NCI-H2227 treated with DMSO at 0.1 percent for 48 hours (cell line): ENCODE results near the gene USP3.

Experiments
- DNase-seq: peaks from one replicate; lab custom pipeline; 2025; lab: John Stamatoyannopoulos, UW

Gene USP3

DNA sequence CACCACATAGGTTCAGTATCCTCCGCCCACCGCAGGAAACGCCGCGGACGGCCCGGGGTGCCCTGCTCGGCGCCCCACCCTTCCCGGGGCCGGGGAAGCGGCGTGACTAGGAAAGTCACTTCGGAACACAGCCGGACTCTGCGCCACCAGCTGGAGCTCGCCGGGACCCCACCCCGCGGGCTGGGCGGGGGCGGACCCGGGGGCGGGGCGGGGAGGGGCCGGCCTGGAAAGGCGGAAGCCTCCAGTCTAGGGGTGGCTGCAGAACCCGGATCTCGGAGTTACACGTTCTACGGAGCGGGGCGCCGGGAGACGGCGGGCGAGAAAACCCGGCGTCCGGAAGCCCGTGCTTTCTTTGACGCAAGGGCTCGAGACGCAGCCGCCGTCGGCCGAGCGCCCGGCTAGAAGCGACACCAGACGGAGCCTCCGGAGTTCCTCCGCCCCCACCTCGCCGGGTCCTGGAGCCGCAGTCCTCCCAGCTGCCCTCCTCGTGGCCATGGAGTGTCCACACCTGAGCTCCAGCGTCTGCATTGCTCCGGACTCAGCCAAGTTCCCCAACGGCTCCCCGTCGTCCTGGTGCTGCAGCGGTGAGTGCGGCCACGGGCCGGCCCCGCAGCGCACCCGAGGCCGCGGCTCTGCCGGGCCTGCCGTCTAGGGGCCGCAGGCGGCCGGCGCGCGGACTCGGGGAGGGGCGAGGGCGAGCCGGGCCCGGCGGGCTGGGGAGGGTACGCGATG is at the start of gene USP3:
TSS of gene USP3 (plus strand) at position 347 of the 732 bp plus-strand sequence. CDS start at position 494, 147 bp downstream.
- DNase-seq = peak; percentile 85

DNA sequence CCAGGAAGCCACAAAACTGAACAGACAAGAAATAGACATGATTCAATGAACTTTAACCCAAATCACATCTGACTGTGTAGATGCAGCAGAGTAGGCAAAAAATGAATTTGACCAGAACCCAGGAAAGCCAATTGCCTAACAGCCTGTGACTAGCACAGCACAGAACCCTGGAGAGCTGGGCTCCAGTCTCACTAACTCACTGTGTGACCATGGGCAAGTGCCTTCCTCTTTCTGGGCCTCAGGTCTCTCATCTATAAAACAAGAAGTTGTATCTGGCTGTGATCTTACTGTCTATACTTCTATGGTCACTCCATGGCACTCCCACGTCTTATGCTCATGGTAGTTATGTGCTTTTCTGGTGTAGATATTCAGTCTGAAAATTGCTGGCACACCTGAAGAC is 48.1 kb upstream of the USP3 start:
- DNase-seq = no peak

DNA sequence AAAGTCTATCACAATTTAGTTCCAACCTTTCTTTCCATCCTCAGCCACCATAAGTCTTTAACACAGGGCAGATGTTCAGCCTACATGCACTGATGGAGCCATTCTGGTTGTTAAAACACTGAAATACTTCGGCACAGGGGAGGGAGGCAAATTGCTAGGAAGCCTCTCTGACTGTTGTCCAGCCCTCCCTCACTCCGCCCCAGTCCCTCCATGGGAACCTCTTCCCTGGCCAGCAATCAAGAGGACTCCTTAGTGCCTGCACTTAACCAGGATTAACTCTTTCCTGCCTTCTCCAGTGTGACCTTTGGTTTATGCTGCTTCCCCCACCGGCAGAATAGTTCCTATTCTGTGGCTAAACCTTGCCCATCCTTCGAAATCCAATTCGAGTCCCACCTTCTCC is 47.0 kb upstream of the USP3 start:
- DNase-seq = no peak

DNA sequence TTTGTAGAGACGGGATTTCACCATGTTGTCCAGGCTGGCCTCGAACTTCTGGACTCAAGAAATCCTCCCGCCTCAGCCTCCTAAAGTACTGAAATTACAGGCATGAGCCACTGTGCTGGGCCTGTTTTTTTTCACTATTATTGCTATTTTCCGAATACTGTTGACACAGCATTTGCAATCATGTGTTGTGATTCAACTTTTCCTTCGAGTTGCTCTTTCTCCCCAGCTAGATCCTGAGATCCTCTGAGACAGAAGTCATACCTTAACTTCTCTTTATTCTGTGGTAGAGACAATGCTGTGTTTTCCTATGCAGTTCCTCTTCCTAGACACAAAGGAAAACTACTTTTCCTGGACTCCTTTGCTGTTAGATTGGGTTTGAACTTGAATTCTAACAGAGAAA is 46.4 kb upstream of the USP3 start:
- DNase-seq = no peak

DNA sequence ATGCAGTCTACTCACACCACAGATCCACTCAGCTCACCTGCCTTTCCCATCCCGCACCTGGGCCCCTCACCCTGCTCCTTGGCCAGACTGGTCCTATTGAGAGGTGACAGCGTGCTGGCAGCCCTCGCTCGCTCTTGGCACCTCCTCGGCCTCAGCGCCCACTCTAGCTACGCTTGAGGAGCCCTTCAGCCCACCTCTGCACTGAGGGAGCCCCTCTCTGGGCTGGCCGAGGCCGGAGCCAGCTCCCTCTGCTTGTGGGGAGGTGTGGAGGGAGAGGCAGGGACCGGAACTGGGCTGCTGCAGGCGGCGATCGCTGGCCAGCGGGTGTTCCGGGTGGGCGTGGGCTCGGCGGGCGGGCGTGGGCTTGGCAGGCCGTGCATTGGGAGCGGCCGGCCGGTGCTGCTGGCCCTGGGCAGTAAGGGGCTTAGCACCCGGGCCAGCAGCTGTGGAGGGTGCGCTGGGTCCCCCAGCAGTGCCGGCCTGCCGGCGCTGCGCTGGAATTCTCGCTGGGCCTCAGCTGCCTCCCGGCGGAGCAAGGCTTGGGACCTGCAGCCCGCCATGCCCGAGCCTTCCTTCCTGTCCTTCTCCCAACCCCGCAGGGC is 45.5 kb upstream of the USP3 start:
- no peak for DNase-seq

- no peak for DNase-seq
Measured at GRCh38 chr15:63460210-63461155, 43.9 kb upstream of the USP3 start.

DNA sequence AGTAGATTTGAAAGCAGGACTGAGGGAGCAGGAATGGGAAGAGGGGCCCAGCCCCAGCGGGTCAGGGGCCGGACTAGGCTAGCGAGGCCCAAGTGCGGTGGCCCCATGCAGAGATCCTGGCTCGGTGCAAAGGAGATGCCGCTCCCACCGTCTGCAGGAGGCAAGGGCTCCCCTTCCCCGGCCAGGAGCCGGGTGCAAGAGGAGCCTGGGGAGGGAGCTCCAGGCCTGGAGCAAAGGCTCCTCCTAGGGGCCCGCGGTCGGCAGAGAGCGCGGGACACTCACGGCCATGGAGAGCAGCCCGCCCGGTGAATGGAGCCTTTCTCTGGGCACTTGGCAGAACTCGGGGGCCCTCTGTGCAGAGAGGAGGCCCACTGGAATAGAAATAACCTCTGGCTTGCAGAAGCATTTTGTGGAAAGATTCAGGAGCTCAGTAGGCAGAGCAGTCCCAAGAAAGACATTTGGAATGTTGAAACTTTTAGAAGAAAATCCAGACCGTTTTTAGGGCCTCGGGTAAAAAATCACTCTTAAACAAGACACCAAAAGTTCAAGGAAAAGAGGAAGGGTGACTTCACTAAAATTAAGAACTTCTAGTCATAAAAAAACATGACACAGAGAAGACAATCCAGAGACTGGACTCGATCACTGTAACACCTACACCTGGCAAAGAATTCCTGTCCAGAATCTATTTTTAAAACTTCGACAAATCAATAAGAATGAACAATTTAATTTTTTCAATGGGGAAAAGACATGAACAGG is 43.0 kb upstream of the USP3 start:
- no peak for DNase-seq

GRCh38 chr15:63462088-63462487 is 42.3 kb upstream of the USP3 start:
- no peak for DNase-seq

DNA sequence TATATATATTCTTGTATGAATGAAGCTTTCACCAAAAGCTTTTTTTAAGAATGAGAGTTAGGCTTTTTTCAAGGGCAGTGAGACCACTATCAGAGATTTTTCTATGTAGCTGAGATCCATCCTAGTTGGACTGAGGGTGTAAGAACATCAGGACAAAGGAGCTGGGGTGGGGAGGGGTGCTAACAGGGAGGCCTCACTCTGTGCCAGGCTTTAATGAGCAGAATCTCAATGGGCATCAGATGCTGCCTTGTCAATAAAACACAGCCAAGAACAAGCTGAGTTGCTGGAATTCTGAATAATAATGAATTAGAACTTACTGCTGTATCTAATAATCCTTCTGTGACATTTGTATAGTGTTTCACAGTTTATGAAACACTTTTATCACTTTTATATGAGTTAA is 41.4 kb upstream of the USP3 start:
- DNase-seq = no peak

DNA sequence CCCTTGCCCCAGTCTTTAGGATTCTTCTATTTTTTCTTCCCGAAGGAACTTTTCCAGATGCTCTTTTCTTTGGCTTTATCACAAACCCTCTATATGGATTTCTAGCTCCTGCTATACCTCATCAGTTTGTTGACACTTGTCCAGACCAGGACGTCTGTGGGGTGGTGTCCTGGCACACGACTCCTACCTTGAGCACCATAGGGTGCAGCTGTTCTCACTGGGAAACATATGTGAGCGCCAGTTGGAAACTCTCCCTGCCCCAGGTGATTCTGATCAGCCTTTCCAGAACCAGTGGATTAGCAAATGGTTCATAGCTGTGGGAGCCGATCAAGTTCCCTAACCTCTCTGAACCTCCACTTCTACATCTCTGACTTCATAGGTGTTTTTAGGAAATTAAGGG is 40.6 kb upstream of the USP3 start:
- no peak for DNase-seq

- DNase-seq = no peak
Measured at GRCh38 chr15:63465104-63465503, 39.3 kb upstream of the USP3 start.

- no peak for DNase-seq
Measured at GRCh38 chr15:63466378-63467192, 37.8 kb upstream of the USP3 start.

GRCh38 chr15:63469190-63469589 is 35.2 kb upstream of the USP3 start:
- no peak for DNase-seq

DNA sequence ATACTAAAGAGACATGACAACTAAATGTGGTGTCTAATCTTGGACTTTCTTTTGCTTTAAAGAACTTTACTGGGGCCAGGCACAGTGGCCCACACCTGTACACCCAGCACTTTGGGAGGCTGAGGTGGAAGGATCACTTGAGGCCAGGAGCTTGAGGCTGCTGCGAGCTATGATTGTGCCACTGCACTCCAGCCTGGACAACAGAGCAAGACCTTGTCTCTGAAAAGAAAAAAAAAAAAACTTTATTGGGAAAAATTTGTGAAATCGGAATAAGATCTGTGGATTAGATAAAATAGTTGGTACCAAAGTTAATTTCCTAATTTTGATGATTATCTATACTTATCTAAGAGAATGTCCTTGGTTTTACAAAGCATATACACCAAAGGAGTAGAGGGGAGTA is 34.4 kb upstream of the USP3 start:
- no peak for DNase-seq

DNA sequence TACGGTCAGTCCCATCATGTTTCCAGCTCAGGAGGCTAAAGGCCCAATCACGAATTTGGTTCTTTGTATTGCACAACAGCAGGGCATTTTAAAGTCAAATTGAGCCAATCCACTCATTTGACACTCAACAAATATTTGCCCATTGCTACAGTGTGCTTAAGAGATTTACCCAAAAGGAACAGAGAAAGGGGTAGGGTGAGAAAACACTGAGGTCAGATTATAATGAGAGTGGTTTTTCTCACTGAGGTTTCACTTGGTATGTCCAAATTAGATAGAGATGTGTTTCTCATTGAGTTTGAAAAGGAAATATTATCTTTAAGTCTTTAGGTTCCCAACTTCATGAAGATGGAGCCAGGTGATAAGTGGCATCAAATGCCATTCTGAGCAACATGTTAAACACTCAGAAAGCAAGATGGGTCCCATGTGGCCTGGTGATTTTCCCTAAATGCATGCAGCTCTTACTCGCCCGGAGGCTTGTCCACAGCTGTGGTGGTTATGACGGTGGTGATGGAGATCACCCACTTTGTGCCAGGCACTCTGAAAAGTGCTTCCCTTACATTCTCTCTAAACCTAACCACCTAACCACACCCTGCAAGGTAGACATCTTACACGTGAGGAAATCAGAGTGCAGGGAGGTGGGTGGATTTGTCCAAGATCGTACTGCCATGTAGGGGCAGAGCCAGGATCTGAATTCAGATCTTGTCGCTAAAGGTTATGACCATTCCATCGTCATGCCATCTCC is 31.2 kb upstream of the USP3 start:
- DNase-seq = no peak

DNA sequence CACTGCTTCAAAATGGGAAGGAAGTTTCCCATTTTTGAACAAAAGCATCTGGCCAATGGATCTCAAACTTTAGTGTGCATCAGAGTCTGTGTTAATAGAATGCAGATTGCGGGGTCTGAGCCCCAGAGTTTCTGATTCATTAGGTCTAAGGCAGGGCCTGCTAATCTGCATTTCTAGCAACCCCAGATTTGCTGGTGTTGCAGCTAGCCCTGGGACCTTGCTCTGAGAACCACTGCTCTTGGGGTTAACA is 30.7 kb upstream of the USP3 start:
- no peak for DNase-seq

DNA sequence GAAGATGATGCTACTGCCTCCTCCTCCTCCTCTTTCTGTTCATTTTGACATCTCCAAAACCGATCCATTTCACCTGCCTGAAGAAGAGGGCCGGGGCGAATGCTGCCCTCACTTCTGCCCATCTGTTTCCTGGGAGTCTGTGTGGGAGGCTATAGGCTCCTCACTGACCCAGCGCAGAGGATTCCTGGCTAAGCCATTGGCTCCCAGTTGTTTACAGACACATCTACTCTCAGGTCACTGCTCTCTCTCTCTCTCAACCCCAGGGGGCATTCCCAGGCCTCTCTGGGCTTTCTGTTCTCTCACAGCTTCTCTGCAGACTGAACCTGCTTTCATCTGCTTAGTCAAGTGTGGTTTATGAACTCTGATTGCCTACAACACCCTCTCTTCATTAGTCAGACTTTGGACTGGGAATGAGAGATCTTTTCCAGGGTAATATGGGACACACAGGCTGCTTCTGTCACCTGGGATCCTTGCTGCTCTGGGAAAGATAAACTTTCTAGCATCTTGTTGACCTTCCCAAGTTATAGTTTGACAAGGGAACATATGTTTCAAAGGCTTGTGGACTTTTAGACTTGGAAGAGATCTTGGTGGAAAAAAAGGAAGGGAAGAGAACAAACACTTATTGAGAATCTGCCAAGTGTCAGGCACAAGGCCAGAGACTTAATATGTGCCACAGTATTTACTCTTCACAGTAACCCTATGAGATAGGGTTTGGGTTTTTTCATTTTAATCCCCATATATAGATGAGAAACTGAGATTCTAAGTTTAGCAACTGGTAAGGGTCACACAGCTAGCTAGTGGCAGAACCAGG is 30.2 kb upstream of the USP3 start:
- DNase-seq = no peak

- DNase-seq = no peak
Measured at GRCh38 chr15:63474810-63475316, 29.5 kb upstream of the USP3 start.

DNA sequence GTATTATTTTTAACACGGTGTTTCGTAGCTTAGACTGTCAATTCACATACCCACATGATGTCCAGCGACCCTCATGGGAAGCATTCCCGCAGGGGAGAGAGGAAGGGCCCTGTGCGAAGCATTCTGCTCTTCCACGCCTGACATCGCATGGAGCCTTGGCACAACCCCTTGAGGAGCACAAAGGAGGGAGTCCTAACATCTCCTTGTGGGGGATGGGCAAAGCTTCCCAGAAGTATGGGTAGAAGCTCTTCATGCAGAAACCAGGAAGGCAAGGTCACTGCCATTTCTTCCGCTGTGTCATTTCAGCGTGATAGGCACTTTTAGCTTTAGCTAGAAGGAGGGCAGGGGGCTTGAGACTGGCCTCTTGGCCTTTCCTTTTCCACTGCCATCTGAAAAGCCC is 28.7 kb upstream of the USP3 start:
- DNase-seq = no peak

DNA sequence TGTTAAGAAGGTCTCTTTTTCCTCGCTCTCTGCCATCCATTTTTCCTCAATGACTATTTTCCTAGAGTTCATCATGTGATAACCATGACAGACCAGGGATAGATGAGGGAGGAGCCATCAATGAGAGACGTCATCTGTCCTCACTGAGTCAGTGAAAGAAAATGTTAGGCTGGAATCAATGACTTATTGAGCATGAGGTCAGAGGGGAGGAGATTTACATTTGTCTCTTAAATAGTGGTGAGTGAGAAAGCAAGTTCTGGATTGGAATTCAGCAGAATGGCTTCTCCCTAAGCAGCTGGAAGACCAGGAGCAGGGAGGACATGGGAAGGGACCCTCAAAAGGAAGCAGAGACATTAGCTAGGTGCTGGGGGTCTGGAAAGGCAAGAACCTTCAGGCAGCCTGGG is 28.2 kb upstream of the USP3 start:
- no peak for DNase-seq
